NB4 (cell line): Measurements from ENCODE around the gene TSHZ2.

Experiments used
- MYC ChIP-seq: IDR thresholded peaks from 2 replicates; pipeline ENCODE4 v1.6.1; 2011; ENCODE audit warnings: low read depth, low read length
- POLR2A ChIP-seq: IDR thresholded peaks from 2 replicates; pipeline ENCODE4 v1.6.1; 2011; ENCODE audit warnings: mild to moderate bottlenecking; ENCODE audit not compliant: insufficient read length; ENCODE audit errors: extremely low read depth
- TF ChIP-seq, protein P1 (sequence below): IDR thresholded peaks from one replicate; pipeline ENCODE4 v1.5.1; 2012; ENCODE audit warnings: low read depth, low read length
- TF ChIP-seq, protein P2 (sequence below): IDR thresholded peaks from 2 replicates; pipeline ENCODE4 v1.6.1; 2011; ENCODE audit warnings: low read depth, low read length

- TF ChIP-seq POLR2A (no peak), MYC (no peak)
- TF ChIP-seq, protein P1, sequence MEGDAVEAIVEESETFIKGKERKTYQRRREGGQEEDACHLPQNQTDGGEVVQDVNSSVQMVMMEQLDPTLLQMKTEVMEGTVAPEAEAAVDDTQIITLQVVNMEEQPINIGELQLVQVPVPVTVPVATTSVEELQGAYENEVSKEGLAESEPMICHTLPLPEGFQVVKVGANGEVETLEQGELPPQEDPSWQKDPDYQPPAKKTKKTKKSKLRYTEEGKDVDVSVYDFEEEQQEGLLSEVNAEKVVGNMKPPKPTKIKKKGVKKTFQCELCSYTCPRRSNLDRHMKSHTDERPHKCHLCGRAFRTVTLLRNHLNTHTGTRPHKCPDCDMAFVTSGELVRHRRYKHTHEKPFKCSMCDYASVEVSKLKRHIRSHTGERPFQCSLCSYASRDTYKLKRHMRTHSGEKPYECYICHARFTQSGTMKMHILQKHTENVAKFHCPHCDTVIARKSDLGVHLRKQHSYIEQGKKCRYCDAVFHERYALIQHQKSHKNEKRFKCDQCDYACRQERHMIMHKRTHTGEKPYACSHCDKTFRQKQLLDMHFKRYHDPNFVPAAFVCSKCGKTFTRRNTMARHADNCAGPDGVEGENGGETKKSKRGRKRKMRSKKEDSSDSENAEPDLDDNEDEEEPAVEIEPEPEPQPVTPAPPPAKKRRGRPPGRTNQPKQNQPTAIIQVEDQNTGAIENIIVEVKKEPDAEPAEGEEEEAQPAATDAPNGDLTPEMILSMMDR: no peak
- TF ChIP-seq, protein P2, sequence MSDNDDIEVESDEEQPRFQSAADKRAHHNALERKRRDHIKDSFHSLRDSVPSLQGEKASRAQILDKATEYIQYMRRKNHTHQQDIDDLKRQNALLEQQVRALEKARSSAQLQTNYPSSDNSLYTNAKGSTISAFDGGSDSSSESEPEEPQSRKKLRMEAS: no peak
These were observed 196.3 kb downstream of the TSHZ2 start for GRCh38 chr20:53168491-53168890.
